CD4-positive, alpha-beta memory T cell (primary cell): ENCODE results near the gene STK17B. TPM values are rescaled to one million over a fixed set of nuclear protein-coding genes. Genes with fewer than 3 reads are reported as not detected.
"Not testable (repeated sequence)": the region's sequence is repeated elsewhere in the genome, so short reads cannot be mapped to it uniquely, and the experiment has no call there.

ENCODE experiments used
- CTCF ChIA-PET: fragments of 350-600 bp; sonication (Branson Sonifier 250); formaldehyde crosslinking; loops from one replicate; lab custom pipeline; 2021; ENCODE audit warnings: inconsistent platforms; ENCODE audit not compliant: partially characterized antibody; lab: Charles Lee
- POLR2A ChIA-PET: fragments of 350-600 bp; sonication (Branson Sonifier 250); formaldehyde crosslinking; loops from one replicate; lab custom pipeline; 2021; ENCODE audit not compliant: partially characterized antibody; lab: Charles Lee
- DNase-seq, 5 donors: peaks; one replicate each; pipeline versions ENCODE4 v3.0.0 to v3.0.0-alpha.2; 2020 to 2022; ENCODE audit warnings: mixed read lengths in 1 of 5
- H3K27ac ChIP-seq: one replicate; pipeline ENCODE4 v1.7.0; 2013; ENCODE audit warnings: low read depth, low read length
- H3K27me3 ChIP-seq: 2 replicates; pipeline ENCODE4 v1.7.0; 2013; ENCODE audit warnings: mild to moderate bottlenecking, low read length, moderate library complexity; ENCODE audit not compliant: insufficient read depth
- H3K36me3 ChIP-seq: 2 replicates; pipeline ENCODE4 v1.7.0; 2013; ENCODE audit warnings: mild to moderate bottlenecking, low read length, moderate library complexity; ENCODE audit not compliant: insufficient read depth
- H3K4me1 ChIP-seq: 2 replicates; pipeline ENCODE4 v1.7.0; 2013; ENCODE audit warnings: mild to moderate bottlenecking, low read length, moderate library complexity; ENCODE audit not compliant: insufficient read depth
- H3K4me3 ChIP-seq, 2 donors: one replicate each; pipeline ENCODE4 v1.7.0; 2013; ENCODE audit warnings: low read length in 2 of 2, mild to moderate bottlenecking in 1 of 2
- H3K9me3 ChIP-seq, 2 donors: one replicate each; pipeline ENCODE4 v1.7.0; 2013; ENCODE audit warnings: low read length in 2 of 2, control low read depth in 1 of 2; ENCODE audit not compliant: control insufficient read depth in 1 of 2
- H3K27ac Mint-ChIP-seq, 7 donors: one replicate each; pipeline ENCODE4 v1.8.0; 2020 to 2021; ENCODE audit warnings: mixed read lengths in 7 of 7, mild to moderate bottlenecking in 6 of 7, inconsistent platforms in 3 of 7, moderate library complexity in 3 of 7
- H3K27me3 Mint-ChIP-seq, 2 donors: one replicate each; pipeline ENCODE4 v1.8.0; 2020 to 2021; ENCODE audit warnings: mixed read lengths in 2 of 2
- H3K36me3 Mint-ChIP-seq, 2 donors: one replicate each; pipeline ENCODE4 v1.8.0; 2020 to 2021; ENCODE audit warnings: mixed read lengths in 2 of 2, inconsistent platforms in 1 of 2, mild to moderate bottlenecking in 1 of 2
- H3K4me1 Mint-ChIP-seq, 4 donors: one replicate each; pipeline ENCODE4 v1.8.0; 2020 to 2021; ENCODE audit warnings: mixed read lengths in 4 of 4, mild to moderate bottlenecking in 1 of 4
- H3K4me3 Mint-ChIP-seq, 8 donors: one replicate each; pipeline ENCODE4 v1.8.0; 2020 to 2021; ENCODE audit warnings: mixed read lengths in 8 of 8, mild to moderate bottlenecking in 7 of 8, moderate library complexity in 6 of 8, inconsistent platforms in 3 of 8
- H3K9me3 Mint-ChIP-seq, 8 donors: one replicate each; pipeline ENCODE4 v1.8.0; 2020 to 2021; ENCODE audit warnings: mixed read lengths in 8 of 8, mild to moderate bottlenecking in 5 of 8, inconsistent platforms in 3 of 8, moderate library complexity in 1 of 8
- intact Hi-C: fragments of 100-400 bp; cut with micrococcal nuclease; formaldehyde crosslinking; loops from one replicate; pipeline ENCODE4 v1.15.1; 2023
- polyA plus RNA-seq, 2 donors: library from polyadenylated mRNA; unstranded; fragments of 300-500 nt; fragmentation: Illumina TruSeq; gene quantifications; one replicate each; pipeline ENCODE4 v1.2.3, GENCODE V29; 2021
- total RNA-seq, 2 experiments: library from RNA; stranded (reverse); gene quantifications; one replicate each; pipeline ENCODE4 v1.2.3, GENCODE V29; 2021

STK17B gene
- total and polyA plus RNA-seq, 4 experiments from 2014 or later, result 79.7 to 243 (median 163) TPM

DNA sequence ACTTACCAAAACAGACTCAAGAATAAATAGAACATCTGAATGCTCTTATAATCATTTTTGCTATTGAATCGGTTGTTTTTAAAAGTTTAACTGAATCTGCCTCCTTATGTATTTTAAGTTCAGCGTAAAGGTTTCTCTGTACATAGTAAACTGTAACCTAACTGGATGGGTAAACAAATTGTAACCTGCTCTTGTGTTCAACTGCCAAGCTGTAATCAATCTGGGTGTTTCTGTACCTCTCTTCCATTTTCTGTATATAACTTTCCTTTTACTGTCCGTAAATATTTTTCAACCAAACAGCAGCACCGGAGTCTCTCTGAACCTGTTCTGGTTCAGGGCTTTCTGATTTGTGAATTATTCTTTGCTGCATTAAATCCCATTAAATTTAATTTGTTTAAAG, 75.1 kb downstream of the STK17B start:
- Histone ChIP-seq H3K4me1 (peaks cover 2% of the 10 kb centered on the region), H3K27me3 (no peaks in the 10 kb centered on the region), H3K9me3 (no peaks in the 10 kb centered on the region), H3K36me3 (no peaks in the 10 kb centered on the region), H3K4me3 (no peak overlapping the region), H3K27ac (no peak overlapping the region)
- H3K4me1 Mint-ChIP-seq, result peaks cover under 1 to 7% (median 4%) of the 10 kb centered on the region in 4 donors
- DNase-seq, result no peak
- no peaks in the 10 kb centered on the region for H3K27me3 Mint-ChIP-seq
- intact Hi-C loops, result no loop called here
- no peak overlapping the region for H3K27ac Mint-ChIP-seq
- no peak overlapping the region for H3K4me3 Mint-ChIP-seq
- ChIA-PET CTCF (interaction anchor here (0.7 to 1.7 kb wide), 2 partner anchors 18 to 28 kb away, joined by 3 to 5 read pairs; partner anchors contain the start of gene DNAH7), POLR2A (no interaction called here)
- peaks cover 0 to 34% (median 27%) of the 10 kb centered on the region in 8 donors for H3K9me3 Mint-ChIP-seq
- H3K36me3 Mint-ChIP-seq, result peaks cover 0 to 5% of the 10 kb centered on the region in 2 donors

DNA sequence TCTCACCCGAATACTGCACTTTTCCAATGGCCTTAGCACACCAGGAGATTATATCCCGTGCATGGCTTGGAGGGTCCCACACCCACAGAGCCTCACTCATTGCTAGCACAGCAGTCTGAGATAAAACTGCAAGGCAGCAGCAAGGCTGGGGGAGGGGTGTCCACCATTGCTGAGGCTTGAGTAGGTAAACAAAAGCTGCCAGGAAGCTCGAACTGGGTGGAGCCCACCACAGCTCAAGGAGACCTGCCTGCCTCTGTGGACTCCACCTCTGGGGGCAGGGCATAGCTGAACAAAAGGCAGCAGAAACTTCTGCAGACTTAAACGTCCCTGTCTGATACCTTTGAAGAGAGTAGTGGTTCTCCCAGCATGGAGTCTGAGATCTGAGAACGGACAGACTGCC, 81.9 kb downstream of the STK17B start:
- H3K27me3 ChIP-seq, H3K36me3 ChIP-seq, H3K27me3 Mint-ChIP-seq, H3K9me3 ChIP-seq, H3K27ac ChIP-seq, POLR2A ChIA-PET, intact Hi-C loops, H3K4me3 ChIP-seq: not testable (repeated sequence)
- Mint-ChIP-seq H3K36me3 (peaks cover 8 to 14% of the 10 kb centered on the region in 2 donors), H3K27ac (peak overlapping the region in 1 of 7 donors; percentile 8), H3K4me3 (peak overlapping the region in 3 of 8 donors; percentile 28 to 58 (median 29)), H3K4me1 (peaks cover 11 to 32% (median 17%) of the 10 kb centered on the region in 4 donors), H3K9me3 (peaks cover 3 to 51% (median 38%) of the 10 kb centered on the region in 8 donors)
- CTCF ChIA-PET, result interaction anchor here (0.6 to 1.7 kb wide), 2 partner anchors 18 to 734 kb away, joined by 3 read pairs; no protein-coding TSS in a partner anchor
- H3K4me1 ChIP-seq, result peaks cover 11% of the 10 kb centered on the region
- DNase-seq, result peak; percentile 23 to 46 (median 40)

DNA sequence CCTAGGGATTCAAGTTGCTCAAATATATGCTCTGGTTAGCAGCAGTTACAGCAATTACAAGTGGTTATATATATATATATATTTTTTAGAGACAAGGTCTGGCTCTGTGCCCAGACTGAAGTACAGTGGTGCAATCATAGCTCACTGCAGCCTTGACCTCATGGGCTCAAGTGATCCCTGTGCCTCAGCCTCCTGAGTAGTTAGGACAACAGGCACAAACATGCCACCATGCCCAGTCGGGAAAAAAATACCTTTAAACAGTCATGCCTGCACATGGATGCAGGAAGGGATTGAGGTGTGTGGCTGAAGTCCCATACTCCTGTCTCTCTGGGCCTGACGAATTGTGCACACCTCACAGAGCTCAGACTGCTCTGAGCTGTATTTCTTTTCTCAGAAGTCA, 83.2 kb downstream of the STK17B start:
- peaks cover 11% of the 10 kb centered on the region for H3K4me1 ChIP-seq
- no peaks in the 10 kb centered on the region for H3K9me3 ChIP-seq
- no peaks in the 10 kb centered on the region for H3K36me3 ChIP-seq
- Mint-ChIP-seq H3K36me3 (peaks cover 10 to 14% of the 10 kb centered on the region in 2 donors), H3K27me3 (no peaks in the 10 kb centered on the region), H3K27ac (no peak overlapping the region), H3K4me3 (no peak overlapping the region), H3K9me3 (peaks cover 2 to 52% (median 38%) of the 10 kb centered on the region in 8 donors), H3K4me1 (peaks cover 11 to 32% (median 17%) of the 10 kb centered on the region in 4 donors)
- no peak overlapping the region for H3K27ac ChIP-seq
- H3K27me3 ChIP-seq, result no peaks in the 10 kb centered on the region
- no peak for DNase-seq
- H3K4me3 ChIP-seq, result no peak overlapping the region
- POLR2A ChIA-PET, result no interaction called here
- intact Hi-C loops, result no loop called here
- CTCF ChIA-PET, result interaction anchor here (0.7 to 1.7 kb wide), 4 partner anchors 10 to 72 kb away, joined by 3 to 4 read pairs (median 3); partner anchors contain the start of gene DNAH7

DNA sequence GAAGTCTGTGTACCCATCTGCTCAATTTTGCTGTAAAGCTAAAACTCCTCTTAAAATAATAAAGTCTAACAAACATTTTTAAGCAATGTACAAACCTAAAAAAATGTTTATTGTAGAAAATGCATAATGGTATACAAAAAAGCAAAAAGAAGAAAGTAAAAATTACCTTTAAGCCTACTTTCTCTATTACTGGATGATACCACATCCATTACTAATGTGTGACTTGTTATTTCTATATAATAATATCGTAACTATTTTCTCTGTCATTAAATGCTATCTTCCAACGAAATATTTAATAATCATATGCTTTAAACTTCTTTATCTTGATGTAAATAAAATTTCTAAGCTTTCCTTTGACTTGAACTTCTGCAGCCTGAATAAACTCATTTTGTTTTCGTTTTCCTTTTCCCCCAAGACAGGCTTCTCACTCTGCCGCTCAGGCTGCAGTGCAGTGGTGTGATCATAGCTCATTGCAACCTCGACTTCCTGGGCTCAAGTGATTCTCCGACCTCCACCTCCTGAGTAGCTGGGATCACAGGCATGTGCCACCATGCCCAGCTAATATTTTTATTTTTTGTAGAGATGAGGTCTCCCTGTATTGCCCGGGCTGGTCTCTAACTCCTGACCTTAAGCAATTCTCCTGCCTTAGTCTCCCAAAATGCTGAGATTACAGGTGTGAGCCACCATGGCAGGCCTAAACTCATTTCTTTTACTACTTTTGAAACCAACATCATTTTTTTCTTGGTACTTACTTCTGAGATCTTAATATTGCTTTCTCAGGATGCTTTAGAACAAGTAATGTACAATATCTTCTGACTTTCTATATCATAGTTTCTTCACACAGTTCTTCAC, 84.6 kb downstream of the STK17B start:
- H3K9me3 ChIP-seq, result no peaks in the 10 kb centered on the region
- ChIA-PET CTCF (interaction anchor here (0.7 to 2.6 kb wide), 6 partner anchors 9 to 188 kb away, joined by 3 to 12 read pairs (median 6); partner anchors contain the start of gene DNAH7), POLR2A (interaction anchor here (1.3 to 2.5 kb wide), 4 partner anchors 21 to 89 kb away, joined by 3 to 11 read pairs (median 4); partner anchors contain the start of gene STK17B)
- no peak for DNase-seq
- H3K4me3 Mint-ChIP-seq, result peak overlapping the region in 4 of 8 donors; percentile 14 to 68 (median 20)
- peaks cover 6 to 45% (median 33%) of the 10 kb centered on the region in 8 donors for H3K9me3 Mint-ChIP-seq
- peaks cover 15 to 39% (median 24%) of the 10 kb centered on the region in 4 donors for H3K4me1 Mint-ChIP-seq
- H3K27me3 Mint-ChIP-seq, result no peaks in the 10 kb centered on the region
- H3K4me3 ChIP-seq, result no peak overlapping the region
- intact Hi-C loops, result no loop called here
- H3K27ac ChIP-seq, result no peak overlapping the region
- H3K4me1 ChIP-seq, result peaks cover 11% of the 10 kb centered on the region
- H3K36me3 Mint-ChIP-seq, result peaks cover 10 to 18% of the 10 kb centered on the region in 2 donors
- no peaks in the 10 kb centered on the region for H3K27me3 ChIP-seq
- H3K36me3 ChIP-seq, result no peaks in the 10 kb centered on the region
- peak overlapping the region in 1 of 7 donors; percentile 41 for H3K27ac Mint-ChIP-seq

DNA sequence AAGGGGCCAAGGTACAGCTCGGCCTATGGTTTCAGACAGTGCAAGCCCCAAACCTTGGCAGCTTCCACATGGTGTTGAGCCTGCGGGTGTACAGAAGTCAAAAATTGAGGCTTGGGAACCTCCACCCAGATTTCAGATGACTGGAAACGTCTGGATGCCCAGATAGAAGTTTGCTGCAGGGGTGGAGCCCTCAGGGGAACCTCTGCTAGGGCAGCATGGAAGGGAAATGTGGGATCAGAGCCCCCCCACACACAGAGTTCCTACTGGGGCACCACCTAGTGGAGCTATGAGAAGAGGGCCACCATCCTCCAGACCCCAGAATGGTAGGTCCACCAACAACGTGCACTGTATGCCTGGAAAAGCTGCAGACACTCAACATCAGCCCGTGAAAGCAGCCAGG, 87.8 kb downstream of the STK17B start:
- no peak overlapping the region for H3K27ac Mint-ChIP-seq
- no peak overlapping the region for H3K4me3 ChIP-seq
- no peak overlapping the region for H3K4me3 Mint-ChIP-seq
- H3K4me1 ChIP-seq, result peaks cover 19% of the 10 kb centered on the region
- no peaks in the 10 kb centered on the region for H3K36me3 ChIP-seq
- no peaks in the 10 kb centered on the region for H3K9me3 ChIP-seq
- ChIA-PET POLR2A (no interaction called here), CTCF (no interaction called here)
- no peaks in the 10 kb centered on the region for H3K27me3 Mint-ChIP-seq
- H3K9me3 Mint-ChIP-seq, result peaks cover 3 to 25% (median 19%) of the 10 kb centered on the region in 8 donors
- H3K27me3 ChIP-seq, result no peaks in the 10 kb centered on the region
- DNase-seq, result no peak
- intact Hi-C loops, result no loop called here
- H3K27ac ChIP-seq, result no peak overlapping the region
- H3K36me3 Mint-ChIP-seq, result peaks cover 10% of the 10 kb centered on the region in 2 donors
- peaks cover 22 to 35% (median 29%) of the 10 kb centered on the region in 4 donors for H3K4me1 Mint-ChIP-seq

Other genes starting within 250 kb of the STK17B start
- gene DNAH7, start 102.7 kb downstream of the STK17B start, total RNA-seq, result not detected
- not detected for gene DNAH7, start 102.7 kb downstream of the STK17B start, polyA plus RNA-seq